WTC11 (cell line): ENCODE results near the gene VEGFD. TPM values are rescaled to one million over a fixed set of nuclear protein-coding genes. Genes with fewer than 3 reads are reported as not detected.
"Not testable (repeated sequence)": the region's sequence is repeated elsewhere in the genome, so short reads cannot be mapped to it uniquely, and the experiment has no call there.

Source experiments
- ATAC-seq: fragments of 200-7000 bp; cut with Tn5 transposase; 2 replicates; pipeline ENCODE4 v1.10.0; 2021; ENCODE audit warnings: mild to moderate bottlenecking, moderate library complexity
- CTCF ChIA-PET: fragments of 300-600 bp; sonication (Branson Sonifier 250); formaldehyde crosslinking; loops from one replicate; lab custom pipeline; 2021; ENCODE audit warnings: antibody characterized with exemption; lab: Charles Lee
- POLR2A ChIA-PET: fragments of 350-600 bp; sonication (Branson Sonifier 250); formaldehyde crosslinking; loops from one replicate; lab custom pipeline; 2021; ENCODE audit warnings: antibody characterized with exemption; lab: Charles Lee
- DNase-seq: peaks from one replicate; pipeline ENCODE4 v3.0.0; 2021; ENCODE audit warnings: low spot score
- H3K27ac Mint-ChIP-seq: 2 replicates; pipeline ENCODE4 v1.8.0; 2021; ENCODE audit warnings: mixed read lengths
- H3K27me3 Mint-ChIP-seq: 2 replicates; pipeline ENCODE4 v1.8.0; 2021; ENCODE audit warnings: low read depth, mild to moderate bottlenecking, moderate library complexity, mixed read lengths
- H3K36me3 Mint-ChIP-seq: 2 replicates; pipeline ENCODE4 v1.8.0; 2021; ENCODE audit warnings: mixed read lengths
- H3K4me1 Mint-ChIP-seq: 2 replicates; pipeline ENCODE4 v1.8.0; 2022; ENCODE audit warnings: mixed read lengths
- H3K4me3 Mint-ChIP-seq: 2 replicates; pipeline ENCODE4 v1.8.0; 2021; ENCODE audit warnings: mild to moderate bottlenecking, moderate library complexity, mixed read lengths
- H3K9me3 Mint-ChIP-seq: 2 replicates; pipeline ENCODE4 v1.8.0; 2021; ENCODE audit warnings: mixed read lengths
- AFF4 ChIP-seq: sonication (generic); formaldehyde crosslinking; IDR thresholded peaks from 2 replicates; pipeline ENCODE4 v1.8.1; 2023; ENCODE audit warnings: mild to moderate bottlenecking, missing genetic modification reagents, borderline replicate concordance
- ATF3 ChIP-seq: sonication (generic); formaldehyde crosslinking; conservative IDR thresholded peaks from 2 replicates; pipeline ENCODE4 v1.8.1; 2022; ENCODE audit warnings: mild to moderate bottlenecking, missing genetic modification reagents
- ATF6 ChIP-seq: sonication (generic); formaldehyde crosslinking; IDR thresholded peaks from 2 replicates; pipeline ENCODE4 v1.8.1; 2023; ENCODE audit warnings: mild to moderate bottlenecking, missing genetic modification reagents
- E2F5 ChIP-seq: sonication (generic); formaldehyde crosslinking; IDR thresholded peaks from 2 replicates; pipeline ENCODE4 v1.8.1; 2022; ENCODE audit warnings: mild to moderate bottlenecking, moderate library complexity, missing genetic modification reagents
- HMGXB4 ChIP-seq: sonication (generic); formaldehyde crosslinking; IDR thresholded peaks from 2 replicates; pipeline ENCODE4 v1.8.1; 2023; ENCODE audit warnings: mild to moderate bottlenecking, moderate library complexity, missing genetic modification reagents
- IRF2 ChIP-seq: sonication (generic); formaldehyde crosslinking; IDR thresholded peaks from 2 replicates; pipeline ENCODE4 v1.8.0; 2022; ENCODE audit warnings: low read depth, missing genetic modification reagents, borderline replicate concordance
- MLX ChIP-seq: sonication (generic); formaldehyde crosslinking; IDR thresholded peaks from 2 replicates; pipeline ENCODE4 v1.8.1; 2023; ENCODE audit warnings: mild to moderate bottlenecking, missing genetic modification reagents, moderate library complexity
- SMAD3 ChIP-seq: sonication (generic); formaldehyde crosslinking; IDR thresholded peaks from 2 replicates; pipeline ENCODE4 v1.8.0; 2022; ENCODE audit warnings: missing genetic modification reagents, mild to moderate bottlenecking, borderline replicate concordance
- STAT6 ChIP-seq: sonication (generic); formaldehyde crosslinking; conservative IDR thresholded peaks from 2 replicates; pipeline ENCODE4 v1.8.1; 2023; ENCODE audit warnings: mild to moderate bottlenecking, low read depth, missing genetic modification reagents, moderate library complexity
- ZBTB43 ChIP-seq: sonication (generic); formaldehyde crosslinking; IDR thresholded peaks from 2 replicates; pipeline ENCODE4 v1.8.1; 2023; ENCODE audit warnings: mild to moderate bottlenecking, missing genetic modification reagents
- ZNF121 ChIP-seq: sonication (generic); formaldehyde crosslinking; IDR thresholded peaks from 2 replicates; pipeline ENCODE4 v1.8.0; 2023; ENCODE audit warnings: missing genetic modification reagents
- ZNF512 ChIP-seq: sonication (generic); formaldehyde crosslinking; IDR thresholded peaks from 2 replicates; pipeline ENCODE4 v1.8.1; 2022; ENCODE audit warnings: missing genetic modification reagents, borderline replicate concordance
- total RNA-seq: library from RNA; stranded (reverse); gene quantifications from 3 replicates; pipeline ENCODE4 v1.2.3, GENCODE V29; 2021

The VEGFD gene
- total RNA-seq, 1 experiment from 2014 or later: not detected

- DNase-seq: no peak
- no peak for ATAC-seq
- POLR2A ChIA-PET: no interaction called here
- Mint-ChIP-seq H3K9me3 (no peaks in the 10 kb centered on the region), H3K27ac (no peak overlapping the region), H3K4me3 (no peak overlapping the region), H3K36me3 (no peaks in the 10 kb centered on the region), H3K4me1 (no peaks in the 10 kb centered on the region), H3K27me3 (no peaks in the 10 kb centered on the region)
- TF ChIP-seq E2F5 (CRISPR knock-in tag): no peak
- no peak for TF ChIP-seq AFF4 (CRISPR knock-in tag)
- no peak for TF ChIP-seq IRF2 (CRISPR knock-in tag)
- TF ChIP-seq ATF3 (CRISPR knock-in tag): no peak
- no peak for TF ChIP-seq MLX
- TF ChIP-seq ATF6 (CRISPR knock-in tag): no peak
- no peak for TF ChIP-seq ZNF512 (CRISPR knock-in tag)
- TF ChIP-seq HMGXB4: no peak
- no peak for TF ChIP-seq STAT6
- no peak for TF ChIP-seq SMAD3
- TF ChIP-seq ZBTB43 (CRISPR knock-in tag): no peak
- TF ChIP-seq ZNF121 (CRISPR knock-in tag): no peak
- CTCF ChIA-PET: no interaction called here
Measured at GRCh38 chrX:15310117-15310516, 74.1 kb downstream of the VEGFD start.

GRCh38 chrX:15305899-15306298 lies 78.3 kb downstream of the VEGFD start:
- H3K36me3 Mint-ChIP-seq, H3K4me3 Mint-ChIP-seq, CTCF ChIA-PET, DNase-seq, POLR2A ChIA-PET, H3K27ac Mint-ChIP-seq, ATAC-seq, H3K9me3 Mint-ChIP-seq, H3K27me3 Mint-ChIP-seq, H3K4me1 Mint-ChIP-seq: not testable (repeated sequence)
